Endothelial cell of umbilical vein (primary cell): ENCODE data around the gene DGKD. TPM values are rescaled to one million over a fixed set of nuclear protein-coding genes. Genes with fewer than 3 reads are reported as not detected.

Experiments used
- BruUV-seq: library from RNA; stranded (reverse); fragments of 400-500 nt; replicated peaks from 2 replicates; lab custom pipeline; 2021; lab: Mats Ljungman, UMichigan
- CTCF ChIA-PET: fragments of 300-600, 350-600 bp; sonication (Branson Sonifier 250); formaldehyde crosslinking; loops from one replicate; lab custom pipeline; 2021; ENCODE audit warnings: antibody characterized with exemption, inconsistent platforms; lab: Charles Lee
- POLR2A ChIA-PET: fragments of 300-600, 350-600 bp; sonication (Branson Sonifier 250); formaldehyde crosslinking; loops from one replicate; lab custom pipeline; 2021; ENCODE audit warnings: antibody characterized with exemption, inconsistent platforms; lab: Charles Lee
- DNase-seq: peaks from one replicate; pipeline ENCODE4 v3.0.0-alpha.2; 2011; ENCODE audit warnings: low read depth, low spot score
- FAIRE-seq: peaks from 2 replicates; lab custom pipeline; 2011; peaks lifted over from hg19 to GRCh38; lab: Jason Lieb, UNC
- H2AFZ ChIP-seq: 2 replicates; pipeline ENCODE4 v1.6.0; 2012; ENCODE audit warnings: low read depth, low read length, control low read depth, inconsistent platforms
- H3K27ac ChIP-seq: 2 replicates; pipeline ENCODE4 v1.5.1; 2011; ENCODE audit warnings: low read depth, mild to moderate bottlenecking, control low read depth, low read length, moderate library complexity; ENCODE audit not compliant: insufficient read depth
- H3K27me3 ChIP-seq, 2 experiments: 2 replicates each; pipeline versions ENCODE4 v1.6.0 to v1.6.1; 2011; ENCODE audit warnings: low read length in 2 of 2, mixed read lengths in 1 of 2; ENCODE audit not compliant: control insufficient read depth in 2 of 2, insufficient read depth in 2 of 2
- H3K36me3 ChIP-seq, 2 experiments: 2 replicates in 1 of 2; 3 replicates in 1 of 2; pipeline ENCODE4 v1.5.1; 2011; ENCODE audit warnings: low read length in 2 of 2, mild to moderate bottlenecking in 1 of 2, moderate library complexity in 1 of 2; ENCODE audit not compliant: control insufficient read depth in 2 of 2, insufficient read depth in 2 of 2; ENCODE audit errors: extremely low read depth in 1 of 2
- H3K4me1 ChIP-seq: 3 replicates; pipeline ENCODE4 v1.5.1; 2011; ENCODE audit warnings: mild to moderate bottlenecking, low read length; ENCODE audit not compliant: control insufficient read depth, insufficient read depth; ENCODE audit errors: extremely low read depth
- H3K4me2 ChIP-seq: 2 replicates; pipeline ENCODE4 v1.6.1; 2011; ENCODE audit warnings: low read length, control low read depth, mixed read lengths; ENCODE audit not compliant: insufficient read depth
- H3K4me3 ChIP-seq, 3 experiments: fragments of 200-600 bp in 1 of 3; sonication (generic), shearing (Covaris generic) in 1 of 3; replicated peaks in 1 of 3; 2 replicates each; pipeline ENCODE4 v1.5.1; 2011 to 2016; ENCODE audit warnings: control low read depth in 3 of 3, low read length in 3 of 3, mild to moderate bottlenecking in 2 of 3, inconsistent platforms in 1 of 3, low read depth in 1 of 3, moderate library complexity in 1 of 3; ENCODE audit not compliant: insufficient read depth in 1 of 3
- H3K79me2 ChIP-seq: 2 replicates; pipeline ENCODE4 v1.6.0; 2012; ENCODE audit warnings: low read length, inconsistent platforms; ENCODE audit not compliant: control insufficient read depth, insufficient read depth
- H3K9ac ChIP-seq: replicated peaks from 2 replicates; pipeline ENCODE3; 2011; ENCODE audit warnings: low read length, control low read depth; ENCODE audit not compliant: insufficient read depth; ENCODE audit errors: extremely low read depth
- H3K9me1 ChIP-seq: replicated peaks from 3 replicates; pipeline ENCODE4 v1.6.0; 2011; ENCODE audit warnings: mild to moderate bottlenecking, low read length; ENCODE audit not compliant: control insufficient read depth, insufficient read depth; ENCODE audit errors: extremely low read depth
- H3K9me3 ChIP-seq: replicated peaks from 2 replicates; pipeline ENCODE4 v1.5.1; 2012; ENCODE audit warnings: low read length, inconsistent platforms; ENCODE audit not compliant: control insufficient read depth, insufficient read depth
- H4K20me1 ChIP-seq: replicated peaks from 2 replicates; pipeline ENCODE3; 2011; ENCODE audit warnings: mild to moderate bottlenecking, low read length; ENCODE audit not compliant: control insufficient read depth, insufficient read depth; ENCODE audit errors: extremely low read depth
- CTCF ChIP-seq, 2 donors: IDR thresholded peaks; 1 replicate in 1 of 2; 2 replicates in 1 of 2; pipeline ENCODE4 v1.5.1; 2011; ENCODE audit warnings: low read length in 2 of 2, mild to moderate bottlenecking in 2 of 2, moderate library complexity in 2 of 2, control low read depth in 1 of 2, inconsistent platforms in 1 of 2, low read depth in 1 of 2; ENCODE audit not compliant: insufficient read depth in 1 of 2; ENCODE audit errors: extremely low read depth in 1 of 2
- EZH2 ChIP-seq: IDR thresholded peaks from 2 replicates; pipeline ENCODE4 v1.6.1; 2012; ENCODE audit warnings: borderline replicate concordance, low read depth, mild to moderate bottlenecking, moderate library complexity, low read length, inconsistent platforms; ENCODE audit not compliant: severe bottlenecking
- FOS ChIP-seq: IDR thresholded peaks from 2 replicates; pipeline ENCODE4 v1.6.1; 2011; ENCODE audit warnings: mild to moderate bottlenecking, low read length, moderate library complexity, borderline replicate concordance; ENCODE audit not compliant: insufficient read depth
- GATA2 ChIP-seq: IDR thresholded peaks from 2 replicates; pipeline ENCODE4 v1.7.0; 2011; ENCODE audit warnings: low read depth, mild to moderate bottlenecking, moderate library complexity, mixed read lengths, low read length; ENCODE audit not compliant: insufficient read length, insufficient read depth
- JUN ChIP-seq: IDR thresholded peaks from 2 replicates; pipeline ENCODE4 v1.6.1; 2011; ENCODE audit warnings: borderline replicate concordance, low read depth; ENCODE audit not compliant: insufficient read length, insufficient read depth
- MYC ChIP-seq: IDR thresholded peaks from one replicate; pipeline ENCODE4 v1.6.1; 2011; ENCODE audit warnings: mild to moderate bottlenecking, low read depth, low read length
- POLR2A ChIP-seq: IDR thresholded peaks from 2 replicates; pipeline ENCODE4 v1.6.1; 2012; ENCODE audit warnings: low read depth, mild to moderate bottlenecking, control low read depth, low read length
- POLR2AphosphoS5 ChIP-seq: IDR thresholded peaks from 2 replicates; pipeline ENCODE4 v1.6.1; 2012; ENCODE audit warnings: low read depth, mild to moderate bottlenecking, control low read depth, low read length, moderate library complexity; ENCODE audit not compliant: insufficient read depth
- dilution Hi-C: fragments of 300-500 bp; cut with MboI; formaldehyde crosslinking; loops from one replicate; pipeline ENCODE4 v1.15.0; 2019; ENCODE audit warnings: low sequenced_read_pairs; ENCODE audit not compliant: extremely low pct_ligation_motif_present
- intact Hi-C: fragments of 100-400 bp; cut with micrococcal nuclease; formaldehyde crosslinking; loops from one replicate; pipeline ENCODE4 v1.10.0; 2022
- polyA plus RNA-seq, 4 experiments: library from polyadenylated mRNA; depleted of rRNA in 3 of 4; stranded (reverse) in 3 of 4; unstranded in 1 of 4; fragments of >200 nt; gene quantifications; 2 replicates each; pipeline versions ENCODE4 v1.2.1 to v1.2.3, GENCODE V29; 2011 to 2012; ENCODE audit warnings: missing spikeins in 1 of 4
- total RNA-seq: library from RNA; stranded (reverse); gene quantifications from 2 replicates; pipeline ENCODE4 v1.2.3, GENCODE V29; 2021
- TF ChIP-seq, protein P1 (sequence below): IDR thresholded peaks from 2 replicates; pipeline ENCODE4 v1.6.1; 2011; ENCODE audit not compliant: insufficient read depth, insufficient read length

DGKD gene
- total and polyA plus RNA-seq, 2 donors (not counting 3 experiments of a cell fraction or from before 2014, with no cell fraction given): 10.8 to 36.6 TPM

DNA sequence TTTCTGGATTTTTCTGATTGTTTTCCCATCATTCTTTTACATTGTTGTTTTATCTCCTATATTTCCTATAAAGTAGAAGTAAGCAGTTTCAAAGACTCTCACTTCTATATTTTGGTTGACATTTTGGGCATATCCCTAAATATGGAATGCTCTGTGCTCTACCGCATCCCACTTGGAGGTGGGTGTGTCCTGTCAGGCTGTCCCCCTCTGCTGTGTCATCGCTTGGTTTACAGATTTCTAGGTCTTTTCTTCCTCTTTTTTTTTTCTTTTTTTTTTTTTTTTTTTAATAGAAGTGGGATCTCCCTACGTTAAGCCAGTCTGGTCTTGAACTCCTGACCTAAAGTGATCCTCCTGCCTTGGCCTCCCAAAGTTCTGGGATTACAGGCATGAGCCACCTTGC is 13.3 kb downstream of the DGKD start:
- intact Hi-C loops: no loop called here
- peaks cover 8% of the 10 kb centered on the region for H3K4me1 ChIP-seq
- no peak for DNase-seq
- H4K20me1 ChIP-seq: no peaks in the 10 kb centered on the region
- no peaks in the 10 kb centered on the region for H3K9me3 ChIP-seq
- no peaks in the 10 kb centered on the region for H3K79me2 ChIP-seq
- TF ChIP-seq JUN: no peak
- TF ChIP-seq, protein P1, sequence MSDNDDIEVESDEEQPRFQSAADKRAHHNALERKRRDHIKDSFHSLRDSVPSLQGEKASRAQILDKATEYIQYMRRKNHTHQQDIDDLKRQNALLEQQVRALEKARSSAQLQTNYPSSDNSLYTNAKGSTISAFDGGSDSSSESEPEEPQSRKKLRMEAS: no peak
- no peak for TF ChIP-seq EZH2
- TF ChIP-seq POLR2A: no peak
- no peak for TF ChIP-seq FOS
- TF ChIP-seq CTCF (IDR thresholded peaks at IDR 0.05; ENCODE audit: extremely low read depth in 1 of 2, insufficient read depth in 1 of 2, low read depth in 1 of 2, low read length in 2 of 2): no peak
- no peak for TF ChIP-seq MYC
- no peak for TF ChIP-seq GATA2
- TF ChIP-seq POLR2AphosphoS5: no peak
- no peak for FAIRE-seq
- no peak overlapping the region for H3K4me2 ChIP-seq
- H2AFZ ChIP-seq: no peak overlapping the region
- no peak overlapping the region for H3K9ac ChIP-seq
- dilution Hi-C loops: no loop called here
- POLR2A ChIA-PET: no interaction called here
- H3K27me3 ChIP-seq: no peaks in the 10 kb centered on the region
- no peaks in the 10 kb centered on the region for H3K36me3 ChIP-seq
- no peak overlapping the region for H3K27ac ChIP-seq
- CTCF ChIA-PET: no interaction called here
- no TSS peak for BruUV-seq
- no peaks in the 10 kb centered on the region for H3K9me1 ChIP-seq
- H3K4me3 ChIP-seq: no peak overlapping the region
